Right forelimb (tissue), 1 donor: Measurements from ENCODE around the gene ZNF488.

ENCODE experiments used
- DNase-seq: peaks from one replicate; pipeline ENCODE4 v3.0.0-alpha.2; 2018

Gene ZNF488

GRCh38 chr10:47381427-47382379 lies 2.4 kb downstream of the ZNF488 start:
- peak; percentile 36 for DNase-seq

- DNase-seq: peak; percentile 39
Measured at GRCh38 chr10:47381103-47381395, 3.0 kb downstream of the ZNF488 start.

GRCh38 chr10:47380341-47381102 lies 3.6 kb downstream of the ZNF488 start:
- peak; percentile 22 for DNase-seq

- DNase-seq: peak; percentile 13
Measured at GRCh38 chr10:47379901-47380300, 4.2 kb downstream of the ZNF488 start.

- peak; percentile 18 for DNase-seq
Measured at GRCh38 chr10:47379445-47379785, 4.7 kb downstream of the ZNF488 start.

DNA sequence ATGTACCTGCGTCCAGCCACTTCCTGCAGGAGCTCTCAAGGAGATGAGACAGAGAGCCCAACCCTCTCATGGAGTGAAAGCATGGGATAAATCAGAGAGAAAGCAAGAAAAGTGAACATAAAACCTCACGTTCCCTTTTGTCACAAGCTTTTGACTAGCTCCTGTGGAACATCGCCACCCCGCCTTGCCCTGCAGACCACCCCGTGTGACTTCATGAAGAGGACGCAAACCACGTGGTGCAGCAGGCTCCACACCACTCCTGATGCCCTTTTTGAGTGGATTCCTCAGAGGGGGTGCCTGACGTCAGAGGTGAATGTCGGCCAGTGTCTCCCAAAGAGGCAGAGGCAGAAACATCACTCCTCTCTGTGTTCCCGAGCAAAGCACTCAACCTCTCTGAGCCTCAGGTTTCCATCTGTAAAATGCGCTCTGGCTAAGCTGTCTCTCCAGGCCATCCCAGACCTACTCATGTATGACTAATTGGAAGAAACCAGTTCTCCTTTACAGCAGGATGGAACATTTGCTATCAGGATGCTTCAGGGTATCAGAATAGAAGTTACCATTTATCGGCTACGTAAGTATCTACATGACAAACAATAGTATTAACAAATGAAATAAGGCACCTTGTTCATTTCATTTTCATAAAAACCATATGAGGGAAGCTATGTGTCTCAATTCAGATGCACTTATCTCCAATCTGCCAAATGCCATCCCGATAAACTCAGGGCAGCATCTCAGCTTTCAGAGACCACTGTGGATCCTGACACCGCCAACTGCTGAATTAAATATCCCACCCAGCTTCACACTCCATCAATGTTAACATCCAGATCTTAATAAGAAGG lies 5.3 kb downstream of the ZNF488 start:
- DNase-seq: peak; percentile 31

DNA sequence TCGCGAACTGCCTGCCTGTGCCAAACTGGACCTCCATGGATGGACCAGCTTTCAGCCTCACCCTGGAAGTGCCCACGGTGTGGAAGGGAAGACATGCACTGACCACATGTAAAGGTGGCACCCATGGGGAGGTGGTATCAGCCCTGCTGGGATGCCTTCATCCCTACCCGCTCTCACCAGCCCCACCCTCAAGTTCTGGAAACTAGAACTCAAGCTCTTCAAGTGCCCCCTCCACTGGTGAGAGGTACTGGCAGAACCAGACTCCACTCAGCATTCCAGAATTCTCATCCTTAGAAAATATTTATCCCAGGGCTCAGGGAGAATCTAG lies 5.9 kb downstream of the ZNF488 start:
- DNase-seq: peak; percentile 33

- DNase-seq: peak; percentile 30
Measured at GRCh38 chr10:47376522-47377220, 7.4 kb downstream of the ZNF488 start.

GRCh38 chr10:47374611-47375536 lies 9.2 kb downstream of the ZNF488 start:
- DNase-seq: peak; percentile 56

DNA sequence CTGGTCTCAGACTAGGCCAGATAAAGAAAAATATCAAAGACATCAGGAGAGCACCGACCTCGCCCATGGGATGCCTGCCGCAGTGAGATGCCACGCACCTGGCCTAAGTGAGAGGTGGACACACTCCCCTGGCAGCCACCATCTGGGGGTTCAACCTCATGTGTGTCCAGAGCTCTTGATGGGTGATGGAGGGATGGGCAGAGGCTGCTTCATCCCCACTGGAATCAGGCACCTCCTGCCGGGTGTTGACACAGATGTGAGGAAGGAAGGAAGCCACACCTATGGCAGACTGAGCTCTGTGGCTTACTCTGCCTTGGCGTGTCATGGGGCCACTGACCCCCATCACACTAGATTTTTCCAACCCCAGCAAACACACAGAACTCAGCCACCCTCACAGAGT lies 11.4 kb downstream of the ZNF488 start:
- DNase-seq: peak; percentile 39

GRCh38 chr10:47371629-47372485 lies 12.2 kb downstream of the ZNF488 start:
- peak; percentile 20 for DNase-seq

- peak; percentile 11 for DNase-seq
Measured at GRCh38 chr10:47370878-47371277, 13.2 kb downstream of the ZNF488 start.

GRCh38 chr10:47370015-47370767 lies 13.9 kb downstream of the ZNF488 start:
- peak; percentile 19 for DNase-seq

DNA sequence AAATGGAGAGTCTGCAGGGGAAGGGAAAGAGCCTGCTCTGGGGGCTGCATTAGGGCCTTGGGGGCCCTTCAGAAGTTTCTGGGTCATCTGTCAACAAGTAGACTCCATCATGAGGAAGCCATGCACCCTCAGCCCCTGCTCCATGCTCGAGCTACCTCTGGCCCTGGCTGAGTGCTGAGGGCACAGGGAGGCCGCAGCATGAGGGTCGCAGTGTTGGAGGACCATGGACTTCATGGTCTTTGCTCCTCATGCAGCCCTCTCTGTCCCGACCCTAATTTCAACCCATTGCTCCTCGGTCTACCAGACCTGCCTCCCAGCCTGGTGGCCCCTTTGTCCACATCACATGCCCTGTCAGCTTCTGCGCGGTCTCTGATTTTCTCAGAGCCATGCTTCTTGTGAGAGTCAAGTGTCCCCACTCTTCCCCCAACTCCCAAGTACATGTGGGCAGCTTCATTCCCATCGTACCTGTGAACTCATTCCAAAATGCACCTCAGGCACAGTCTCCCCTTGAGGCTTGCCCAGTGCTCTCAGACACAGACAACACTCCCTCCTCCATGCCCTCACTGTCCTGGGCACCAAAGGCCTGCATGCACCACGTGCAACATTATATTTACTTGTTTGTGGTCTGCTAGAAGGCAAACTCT lies 14.7 kb downstream of the ZNF488 start:
- peak; percentile 24 for DNase-seq

DNA sequence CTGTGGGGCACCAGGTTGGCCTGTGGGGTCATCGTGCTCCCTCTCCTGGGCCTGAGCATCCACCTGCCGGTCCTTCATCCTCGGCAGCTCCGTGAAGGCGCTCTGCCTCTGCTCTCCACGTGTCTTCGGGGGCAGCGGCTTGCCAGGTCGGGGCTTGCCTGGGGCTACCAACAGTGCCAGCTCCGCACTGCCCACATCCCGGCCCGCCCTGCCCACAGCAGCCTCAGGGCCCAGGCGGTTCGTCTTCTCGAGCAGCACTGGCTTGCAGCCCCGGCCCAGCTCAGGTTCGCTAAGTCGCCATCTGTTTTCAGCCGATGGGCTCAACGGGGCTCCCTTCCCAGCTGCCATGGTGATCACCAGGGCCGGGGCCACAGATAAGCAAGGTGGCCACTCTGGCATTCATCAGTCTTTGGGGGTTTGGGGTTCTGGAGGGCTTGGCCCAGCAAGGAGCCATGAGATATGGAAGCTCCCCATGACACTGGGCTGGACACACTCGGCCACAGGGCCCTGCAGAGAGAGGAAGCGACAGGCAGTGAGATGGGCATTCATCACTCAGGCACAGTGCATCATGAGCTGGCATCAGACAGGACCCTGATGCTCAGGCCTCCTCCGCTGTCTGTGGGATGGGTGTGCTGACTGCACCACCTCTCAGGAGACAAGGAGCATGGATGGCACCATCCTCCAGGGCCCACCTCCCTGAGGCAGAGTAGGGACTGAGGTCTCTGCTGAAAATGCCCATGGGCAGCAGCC lies 15.5 kb downstream of the ZNF488 start:
- DNase-seq: peak; percentile 17

GRCh38 chr10:47367646-47368045 lies 16.4 kb downstream of the ZNF488 start:
- peak; percentile 6 for DNase-seq

DNA sequence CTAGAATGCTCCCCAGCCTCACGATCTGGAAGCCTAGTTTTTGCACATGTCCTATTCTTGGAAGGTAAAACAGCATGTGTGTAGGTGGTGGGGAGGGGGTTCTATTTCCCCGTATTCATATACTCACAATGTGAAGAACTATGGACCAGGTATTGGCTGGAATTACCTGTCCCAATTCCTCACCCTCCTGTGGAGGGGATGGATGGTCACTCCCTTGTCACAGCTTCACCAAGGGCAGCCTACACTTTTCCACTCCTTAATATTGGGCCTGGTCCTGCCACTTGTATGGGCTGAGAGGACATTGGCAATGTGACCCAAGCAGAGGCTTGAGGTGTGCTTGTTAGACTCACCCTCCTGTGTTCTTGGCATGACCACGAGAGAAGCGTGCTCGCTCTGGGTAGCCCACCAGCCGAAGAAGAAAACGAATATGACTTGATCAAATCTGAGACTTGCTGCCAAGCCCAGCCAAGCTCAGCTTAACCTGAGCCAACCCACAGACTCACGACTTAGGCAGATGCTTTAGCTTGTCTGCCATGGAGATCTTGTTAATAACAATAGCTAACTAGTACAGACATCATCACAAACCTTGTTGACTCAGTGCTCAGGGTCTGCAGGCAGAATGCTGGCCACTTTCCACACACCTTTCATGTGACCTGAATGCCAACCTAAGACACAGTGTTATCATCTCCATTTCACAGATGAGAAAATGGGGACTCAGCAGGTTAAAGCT lies 17.2 kb downstream of the ZNF488 start:
- DNase-seq: peak; percentile 17

DNA sequence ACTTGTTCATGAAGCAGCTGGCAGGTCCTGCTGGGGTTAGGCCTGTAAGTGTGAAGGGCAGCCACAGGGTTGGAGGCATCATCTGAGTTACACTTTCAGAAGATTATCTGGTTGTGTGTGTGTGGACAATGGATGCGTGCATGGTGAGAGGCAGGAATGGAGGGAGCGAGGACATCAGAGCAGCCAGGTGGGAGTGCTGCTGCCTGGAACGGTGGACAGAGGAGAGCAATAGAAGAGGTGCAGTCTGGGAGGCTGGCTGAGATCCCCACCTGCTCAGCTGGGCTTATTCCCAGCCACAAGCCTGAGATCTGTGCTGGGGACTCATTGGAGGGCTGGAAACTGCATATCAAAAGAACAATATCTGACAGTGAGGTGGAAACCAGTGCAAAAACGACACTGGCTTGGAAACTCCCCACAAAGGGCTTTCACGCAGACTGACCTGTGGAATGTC lies 17.9 kb downstream of the ZNF488 start:
- DNase-seq: peak; percentile 31
